Fibroblast of the conjunctiva (primary cell): ENCODE results near the gene H1-8.
"Not testable (repeated sequence)": the region's sequence is repeated elsewhere in the genome, so short reads cannot be mapped to it uniquely, and the experiment has no call there.

Experiments used
- DNase-seq: peaks from one replicate; pipeline ENCODE4 v3.0.0-alpha.2; 2010; ENCODE audit warnings: low read depth

The H1-8 gene

DNA sequence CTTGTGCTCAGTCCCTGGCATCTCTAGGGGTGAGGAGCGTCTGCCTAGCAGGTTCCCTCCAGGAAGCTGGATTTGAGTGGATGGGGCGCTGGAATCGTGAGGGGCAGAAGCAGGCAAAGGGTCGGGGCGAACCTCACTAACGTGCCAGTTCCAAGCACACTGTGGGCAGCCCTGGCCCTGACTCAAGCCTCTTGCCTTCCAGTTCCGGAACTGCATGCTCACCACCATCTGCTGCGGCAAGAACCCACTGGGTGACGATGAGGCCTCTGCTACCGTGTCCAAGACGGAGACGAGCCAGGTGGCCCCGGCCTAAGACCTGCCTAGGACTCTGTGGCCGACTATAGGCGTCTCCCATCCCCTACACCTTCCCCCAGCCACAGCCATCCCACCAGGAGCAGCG is 9.6 kb upstream of the H1-8 start:
- no peak for DNase-seq

DNA sequence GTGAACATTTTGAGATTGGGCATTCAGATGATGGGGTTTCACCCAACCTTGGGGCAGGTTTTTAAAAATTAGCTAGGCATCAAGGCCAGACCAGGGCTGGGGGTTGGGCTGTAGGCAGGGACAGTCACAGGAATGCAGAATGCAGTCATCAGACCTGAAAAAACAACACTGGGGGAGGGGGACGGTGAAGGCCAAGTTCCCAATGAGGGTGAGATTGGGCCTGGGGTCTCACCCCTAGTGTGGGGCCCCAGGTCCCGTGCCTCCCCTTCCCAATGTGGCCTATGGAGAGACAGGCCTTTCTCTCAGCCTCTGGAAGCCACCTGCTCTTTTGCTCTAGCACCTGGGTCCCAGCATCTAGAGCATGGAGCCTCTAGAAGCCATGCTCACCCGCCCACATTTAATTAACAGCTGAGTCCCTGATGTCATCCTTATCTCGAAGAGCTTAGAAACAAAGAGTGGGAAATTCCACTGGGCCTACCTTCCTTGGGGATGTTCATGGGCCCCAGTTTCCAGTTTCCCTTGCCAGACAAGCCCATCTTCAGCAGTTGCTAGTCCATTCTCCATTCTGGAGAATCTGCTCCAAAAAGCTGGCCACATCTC is 8.4 kb upstream of the H1-8 start:
- no peak for DNase-seq

DNA sequence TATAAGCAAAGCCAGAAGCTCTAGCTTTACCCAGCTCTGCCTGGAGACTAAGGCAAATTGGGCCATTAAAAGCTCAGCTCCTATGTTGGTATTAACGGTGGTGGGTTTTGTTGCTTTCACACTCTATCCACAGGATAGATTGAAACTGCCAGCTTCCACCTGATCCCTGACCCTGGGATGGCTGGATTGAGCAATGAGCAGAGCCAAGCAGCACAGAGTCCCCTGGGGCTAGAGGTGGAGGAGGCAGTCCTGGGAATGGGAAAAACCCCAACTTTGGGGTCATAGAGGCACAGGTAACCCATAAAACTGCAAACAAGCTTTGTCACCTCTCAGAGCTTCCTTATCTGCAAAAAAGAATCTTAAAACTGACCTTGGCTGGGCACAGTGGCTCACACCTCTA is 7.9 kb upstream of the H1-8 start:
- no peak for DNase-seq

DNA sequence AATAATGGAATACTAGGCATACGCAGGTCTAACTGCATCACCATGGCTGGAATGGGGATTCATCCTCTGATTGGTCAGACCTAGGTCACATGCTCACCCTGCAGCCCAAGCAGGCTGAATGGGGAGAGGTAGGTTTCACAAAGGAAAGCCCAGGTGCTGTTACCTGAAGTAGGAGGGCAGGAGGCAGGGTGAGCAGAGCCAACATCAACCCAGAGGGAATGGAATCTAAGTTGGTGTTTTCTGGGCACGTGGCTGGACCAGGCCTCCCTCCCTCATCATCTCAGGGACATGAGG is 6.7 kb upstream of the H1-8 start:
- DNase-seq = no peak

DNA sequence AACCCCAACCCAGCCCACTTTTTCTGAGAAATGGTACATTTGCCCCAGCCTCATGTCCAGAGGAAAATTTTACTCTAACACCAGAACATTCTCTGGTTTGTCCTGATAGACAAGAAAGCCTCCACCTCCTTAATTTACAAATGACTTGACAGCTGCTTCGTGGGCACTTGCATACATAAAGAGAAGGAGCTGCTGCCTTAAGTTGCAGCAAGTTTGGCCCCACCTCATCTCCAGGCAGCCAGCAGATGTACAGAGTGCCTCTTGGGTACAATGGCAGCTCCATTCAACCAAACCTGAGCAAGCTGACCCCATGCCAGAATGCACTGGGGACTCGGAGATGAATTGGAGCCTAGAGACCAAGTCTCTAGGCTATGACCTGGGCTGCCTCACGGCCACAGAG is 6.2 kb upstream of the H1-8 start:
- DNase-seq = no peak

DNA sequence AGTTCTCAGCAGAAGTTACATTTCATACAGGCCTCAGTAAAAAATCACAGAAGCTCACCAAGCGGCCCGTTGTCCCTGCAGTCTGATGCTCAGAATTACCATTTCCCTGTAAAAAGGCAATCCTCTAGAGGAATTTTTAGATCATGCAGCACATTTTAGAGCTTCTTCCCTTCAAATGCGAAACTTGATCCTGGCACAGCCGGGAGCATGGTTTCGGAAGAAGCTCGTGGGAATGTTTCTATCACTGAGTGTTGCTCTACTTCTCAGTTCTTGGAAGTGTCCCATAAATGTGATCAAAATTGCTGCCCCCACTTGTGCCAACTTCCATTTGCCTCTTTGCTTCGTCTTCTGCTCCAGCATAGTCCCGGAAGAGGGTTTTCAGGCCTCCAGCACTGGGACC is 3.8 kb upstream of the H1-8 start:
- DNase-seq = no peak

DNA sequence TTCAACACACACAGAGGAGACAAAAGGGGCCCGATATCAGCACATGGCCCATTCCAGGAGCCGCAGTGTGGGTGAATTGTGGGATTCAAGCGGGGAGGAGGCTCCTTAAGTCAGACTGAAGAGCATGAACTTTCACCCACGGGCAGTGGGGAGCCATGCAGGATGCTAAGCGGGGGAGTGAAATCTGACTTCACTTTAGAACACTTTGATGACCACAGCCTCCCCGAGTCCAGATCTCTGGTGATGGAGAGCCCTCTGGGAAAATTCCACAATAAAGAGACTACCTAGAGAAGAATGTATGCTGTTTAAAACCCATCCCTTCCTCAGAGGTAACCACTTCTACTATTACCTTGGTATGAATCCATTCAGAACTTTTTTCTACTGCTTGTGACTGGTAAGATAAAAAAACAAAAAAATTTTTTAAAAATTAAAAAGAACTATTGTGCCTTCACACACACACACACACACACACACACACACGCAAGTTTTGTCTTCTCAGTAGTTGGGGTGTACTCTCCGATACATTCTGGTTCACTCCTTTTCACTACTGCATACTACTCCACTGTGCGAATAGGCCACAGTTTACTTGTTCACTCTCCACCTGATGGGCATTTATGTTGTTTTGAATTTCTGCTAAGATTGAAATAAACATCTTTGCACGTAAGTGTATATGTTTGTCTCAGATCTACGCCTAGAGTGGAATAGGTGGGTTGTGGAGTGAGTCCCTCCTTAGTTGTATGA is 2.0 kb upstream of the H1-8 start:
- DNase-seq = no peak

DNA sequence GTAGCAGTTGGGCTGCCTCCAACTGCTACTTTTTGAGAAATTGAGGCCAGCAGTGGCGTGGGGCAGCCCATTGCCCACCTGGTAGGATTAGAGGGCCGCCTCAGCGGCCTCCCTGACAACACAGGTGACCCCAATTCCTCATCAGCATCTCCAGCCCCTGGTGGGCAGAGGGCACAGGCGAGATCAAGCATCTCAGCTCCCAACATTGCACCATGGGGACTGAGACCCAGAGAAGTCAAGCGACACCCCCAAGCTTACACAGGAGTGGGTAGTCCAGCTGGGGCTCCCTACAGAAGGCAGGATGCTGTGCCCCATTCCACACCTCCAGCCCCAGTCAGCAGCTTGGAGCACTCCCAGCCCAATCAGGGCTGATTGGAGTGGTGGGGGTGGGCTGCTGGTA is 228 bp upstream of the H1-8 start:
- DNase-seq = no peak

DNA sequence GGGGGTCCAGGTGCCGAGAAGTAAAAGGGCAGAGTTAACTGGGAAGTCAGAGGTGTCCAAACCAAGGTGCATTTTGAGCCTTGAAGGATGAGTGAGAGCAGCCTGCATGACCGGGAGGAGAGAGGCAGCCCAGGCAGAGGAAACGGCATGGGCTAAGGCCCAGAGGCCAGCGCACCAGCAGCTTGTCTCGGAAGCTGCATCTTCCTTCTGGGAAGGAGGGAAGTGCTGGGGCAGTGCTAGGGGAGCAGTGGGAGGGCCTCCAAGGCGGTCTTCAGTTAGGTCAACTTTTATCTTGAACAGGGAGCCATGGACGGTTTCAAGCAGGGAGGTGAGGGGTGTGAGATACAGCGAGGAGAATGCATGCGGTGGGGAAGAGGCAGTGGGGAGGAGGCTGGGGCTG is 1.0 kb downstream of the H1-8 start:
- DNase-seq = no peak

DNA sequence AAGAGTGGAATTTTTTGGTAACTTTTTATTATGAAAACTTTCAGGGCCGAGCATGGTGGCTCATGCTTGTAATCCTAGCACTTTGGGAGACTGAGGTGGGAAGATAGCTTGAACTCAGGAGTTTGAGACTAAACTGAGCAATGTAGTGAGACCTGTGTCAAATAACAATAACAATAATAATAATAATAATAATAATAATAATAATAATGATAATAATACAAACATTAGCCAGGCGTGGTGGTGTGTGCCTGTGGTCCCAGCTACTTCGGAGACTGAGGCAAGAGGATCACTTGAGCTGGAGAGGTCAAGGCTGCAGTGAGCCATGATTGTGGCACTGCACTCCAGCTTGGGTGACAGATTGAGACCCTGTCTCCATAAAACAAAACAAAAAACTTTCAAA is 3.0 kb downstream of the H1-8 start:
- DNase-seq = not testable (repeated sequence)

DNA sequence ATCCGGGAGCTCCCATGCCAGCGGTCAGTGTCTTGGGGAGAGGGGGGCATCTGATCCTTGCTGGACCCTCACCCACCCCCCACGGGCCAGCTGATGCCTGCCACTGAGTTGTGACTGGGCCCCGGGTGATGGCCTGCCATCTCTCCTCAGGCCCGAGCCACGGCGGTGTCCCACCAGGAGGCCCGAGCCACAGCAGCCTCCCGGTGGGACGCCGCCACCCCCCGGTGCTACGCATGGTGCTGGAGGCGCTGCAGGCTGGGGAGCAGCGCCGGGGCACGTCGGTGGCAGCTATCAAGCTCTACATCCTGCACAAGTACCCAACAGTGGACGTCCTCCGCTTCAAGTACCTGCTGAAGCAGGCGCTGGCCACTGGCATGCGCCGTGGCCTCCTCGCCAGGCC is 4.3 kb downstream of the H1-8 start:
- no peak for DNase-seq

DNA sequence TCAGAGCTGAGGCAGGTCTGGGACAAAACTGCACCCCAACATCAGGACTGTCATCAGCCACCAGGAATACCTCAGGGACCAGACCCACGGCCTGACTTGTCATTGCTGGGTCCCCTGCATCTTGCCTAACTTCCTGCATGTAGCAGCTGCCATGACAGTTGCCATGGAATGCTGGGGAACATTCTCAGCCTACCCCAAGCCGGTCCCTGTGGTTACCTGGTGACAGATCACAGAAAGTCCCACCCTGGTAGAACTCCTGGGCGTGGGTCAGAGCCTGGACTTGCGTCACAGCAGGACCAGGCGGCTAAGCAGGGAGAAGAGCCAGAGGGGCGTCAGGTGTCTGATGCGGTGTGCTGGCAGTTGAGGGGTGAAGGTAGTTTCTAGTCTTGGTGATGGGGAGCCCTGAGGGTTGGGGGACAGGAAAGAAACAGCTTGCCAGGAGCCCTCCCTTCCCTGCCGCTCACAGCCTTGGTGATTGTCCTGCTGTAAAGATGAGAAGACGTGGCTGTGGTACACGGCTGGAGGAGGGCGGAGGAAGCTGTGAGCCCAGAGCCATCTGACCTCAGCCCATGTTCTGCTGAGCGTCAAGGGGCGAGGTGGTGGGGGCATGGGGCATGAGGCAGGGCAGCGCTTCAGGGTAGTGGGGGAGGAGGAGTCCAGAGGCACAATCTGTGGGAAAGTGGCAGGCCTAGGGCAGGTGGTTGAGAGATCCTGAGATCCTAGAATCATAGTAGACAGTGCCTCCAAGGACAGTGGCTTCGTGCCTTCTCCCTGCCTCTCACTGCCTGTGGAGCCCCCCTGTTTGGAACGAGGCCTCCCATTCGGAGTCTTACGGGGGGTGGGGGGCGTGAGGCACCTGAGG is 5.4 kb downstream of the H1-8 start:
- no peak for DNase-seq

DNA sequence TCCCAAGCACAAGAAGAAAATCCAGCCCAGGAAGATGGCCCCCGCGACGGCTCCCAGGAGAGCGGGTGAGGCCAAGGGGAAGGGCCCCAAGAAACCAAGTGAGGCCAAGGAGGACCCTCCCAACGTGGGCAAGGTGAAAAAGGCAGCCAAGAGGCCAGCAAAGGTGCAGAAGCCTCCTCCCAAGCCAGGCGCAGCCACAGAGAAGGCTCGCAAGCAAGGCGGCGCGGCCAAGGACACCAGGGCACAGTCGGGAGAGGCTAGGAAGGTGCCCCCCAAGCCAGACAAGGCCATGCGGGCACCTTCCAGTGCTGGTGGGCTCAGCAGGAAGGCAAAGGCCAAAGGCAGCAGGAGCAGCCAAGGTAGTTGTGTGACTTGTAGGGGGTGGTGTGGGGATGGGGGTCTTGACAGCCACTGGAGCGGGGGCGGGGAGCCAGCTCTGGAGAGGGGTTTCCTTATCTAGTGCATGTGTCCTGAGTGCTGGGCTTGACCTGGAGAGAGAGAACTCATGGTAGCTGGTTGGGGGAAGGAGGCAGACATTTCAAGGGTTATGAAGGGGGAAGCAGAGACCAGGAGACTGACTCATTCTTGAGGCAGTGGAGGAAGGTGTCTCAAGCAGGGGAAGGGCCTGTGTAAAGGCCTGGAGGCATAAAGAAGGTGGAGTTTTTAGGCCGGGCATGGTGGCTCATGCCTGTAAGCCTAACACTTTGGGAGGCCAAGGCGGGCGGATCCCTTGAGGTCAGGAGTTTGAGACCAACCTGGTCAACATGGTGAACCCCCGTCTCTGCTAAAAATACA is 6.2 kb downstream of the H1-8 start:
- DNase-seq = no peak

DNA sequence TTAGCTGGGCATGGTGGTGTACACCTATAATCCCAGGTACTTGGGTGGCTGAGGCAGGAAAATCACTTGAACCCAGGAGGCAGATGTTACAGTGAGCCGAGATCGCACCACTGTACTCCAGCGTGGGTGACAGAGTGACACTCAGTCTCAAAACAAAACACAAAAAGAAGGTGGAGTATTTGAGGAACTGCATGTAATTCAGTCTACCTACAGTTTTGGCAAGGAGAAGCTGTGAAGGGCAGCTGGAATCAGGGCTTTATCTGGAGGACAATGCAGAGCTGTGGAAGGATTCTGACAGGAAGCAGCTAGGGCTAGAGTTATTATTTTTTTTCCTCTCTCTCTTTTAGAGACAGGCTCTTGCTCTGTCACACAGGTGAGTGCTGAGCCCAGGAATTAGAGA is 6.8 kb downstream of the H1-8 start:
- no peak for DNase-seq

DNA sequence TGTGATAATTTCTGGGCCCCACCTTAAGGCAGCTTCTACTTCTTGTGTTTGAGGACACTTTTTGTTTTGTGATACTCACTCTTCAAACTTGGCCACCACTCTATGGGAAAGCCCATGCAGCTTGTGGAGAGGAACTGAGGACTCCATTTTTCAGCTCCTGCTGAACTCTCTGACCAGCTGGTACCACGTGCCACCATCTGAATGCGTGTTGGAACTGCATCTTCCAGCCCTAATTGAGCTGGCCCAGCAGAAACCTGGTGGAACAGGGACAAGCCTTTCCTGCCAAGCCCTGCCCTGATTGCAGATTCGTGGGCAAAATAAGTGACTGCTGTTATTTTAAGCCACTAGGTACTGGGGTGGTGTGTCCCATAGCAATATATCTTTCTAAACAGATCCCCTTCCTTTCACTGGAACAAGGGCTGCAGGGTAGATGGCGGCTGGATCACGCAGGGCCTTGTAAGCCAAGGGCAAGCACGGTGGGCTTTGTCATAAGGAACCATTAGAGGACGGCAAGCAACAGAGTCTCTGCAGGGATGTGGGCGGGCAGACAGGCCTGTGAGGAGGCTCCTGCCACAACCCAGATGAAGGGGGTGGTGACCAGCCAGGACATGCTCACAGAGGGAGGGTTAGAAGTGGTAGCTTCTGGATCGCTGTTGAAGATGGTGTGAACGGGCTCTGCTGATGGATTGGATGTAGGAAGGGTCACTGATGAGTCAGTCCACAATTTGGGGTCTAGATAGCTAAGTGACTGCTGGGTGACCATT is 9.5 kb downstream of the H1-8 start:
- DNase-seq = no peak

DNA sequence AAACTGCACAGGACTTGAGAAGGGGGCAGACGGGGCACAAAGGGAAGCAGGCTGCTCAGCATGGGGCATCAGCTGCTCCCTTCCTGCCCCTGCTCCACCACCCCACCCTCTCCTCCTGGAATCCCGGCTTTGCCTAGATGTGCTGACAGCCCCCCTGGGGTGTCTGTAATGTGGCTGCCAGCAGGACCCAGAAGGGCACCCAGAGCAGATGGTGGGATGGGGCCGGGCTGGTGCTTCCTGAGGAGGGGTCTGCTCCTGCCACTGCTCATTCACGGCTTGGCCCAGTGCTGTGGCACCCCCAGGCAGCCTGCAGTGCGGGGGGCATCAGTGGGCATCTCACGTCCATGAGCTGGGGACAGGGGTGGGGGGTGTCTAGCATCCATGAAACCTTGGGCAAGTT is 10.2 kb downstream of the H1-8 start:
- no peak for DNase-seq

DNA sequence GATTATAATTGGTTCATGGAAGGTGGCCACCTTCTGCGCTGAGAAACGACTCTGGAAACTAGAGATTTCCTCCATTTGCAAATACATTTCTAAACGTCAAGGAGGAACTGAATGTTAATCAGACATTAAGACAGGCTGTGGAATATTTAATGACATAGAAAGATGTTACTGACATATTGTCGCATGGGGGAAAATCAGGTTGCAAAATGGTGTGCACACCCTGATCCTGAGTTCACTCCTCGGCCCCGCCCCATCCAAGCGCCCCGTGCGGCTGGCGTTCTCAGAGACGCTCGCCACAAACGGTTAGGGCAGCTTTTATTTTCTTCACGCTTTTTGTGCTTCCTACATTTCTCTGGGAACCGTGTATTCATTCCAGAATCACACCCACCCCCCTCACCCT is 10.7 kb downstream of the H1-8 start:
- no peak for DNase-seq

DNA sequence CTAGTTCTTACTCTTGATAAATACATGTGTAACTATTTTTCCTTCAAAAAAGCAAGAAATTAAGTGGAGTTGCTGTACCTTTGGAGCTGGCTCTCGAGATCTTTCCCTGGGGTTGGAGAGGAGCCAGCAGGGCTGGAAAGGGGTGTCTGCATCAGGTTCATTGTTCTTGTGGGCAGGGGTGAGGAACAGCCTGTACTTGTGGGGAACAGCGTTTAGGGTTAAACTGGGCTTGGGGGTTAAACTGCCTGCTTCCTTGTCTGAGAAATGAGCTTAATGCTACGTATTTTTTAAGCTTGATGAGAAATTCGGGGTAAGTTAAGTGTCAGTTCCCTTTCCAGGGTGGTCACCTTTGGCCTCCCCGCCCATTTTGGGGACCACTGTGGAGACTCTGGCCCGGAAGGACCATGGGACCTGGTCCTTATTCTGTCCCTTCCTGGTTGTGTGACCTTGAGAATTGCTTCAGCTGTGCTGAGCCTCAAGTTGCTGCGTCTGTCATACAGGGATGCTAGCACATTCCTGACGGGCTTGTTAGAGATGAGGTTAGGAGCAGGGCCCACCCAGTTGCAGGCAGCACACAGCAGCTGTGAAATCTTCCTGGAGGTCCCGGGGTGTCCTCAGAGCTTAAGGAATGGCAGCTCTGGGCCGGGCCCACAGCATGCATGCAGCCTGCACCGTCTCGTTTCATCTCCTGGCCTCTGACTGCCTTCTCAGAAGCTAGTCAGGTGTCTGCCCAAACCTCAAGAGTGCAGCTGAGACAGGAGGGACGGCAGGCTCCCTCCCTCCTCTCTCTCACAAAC is 11.6 kb downstream of the H1-8 start:
- DNase-seq = no peak

DNA sequence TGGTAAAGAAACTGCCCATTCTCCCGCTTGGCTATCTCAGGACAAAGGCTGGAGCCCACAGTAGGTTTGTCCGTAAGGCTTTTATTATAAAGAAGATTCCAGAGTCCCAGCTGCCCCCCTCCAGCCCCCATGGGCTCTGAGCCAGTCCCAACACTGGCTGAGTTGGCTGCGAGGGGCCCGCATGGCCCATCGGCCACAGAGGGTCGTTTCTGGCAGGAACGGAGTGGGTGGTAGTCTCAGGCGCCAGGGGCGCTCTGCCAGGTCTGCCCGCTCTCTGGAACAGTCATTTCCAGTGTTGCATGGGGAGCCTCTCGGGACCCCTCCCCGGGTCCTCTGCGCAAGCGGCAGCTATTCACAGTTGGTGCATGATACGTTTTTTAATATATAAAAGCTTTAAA is 12.2 kb downstream of the H1-8 start:
- DNase-seq = no peak

DNA sequence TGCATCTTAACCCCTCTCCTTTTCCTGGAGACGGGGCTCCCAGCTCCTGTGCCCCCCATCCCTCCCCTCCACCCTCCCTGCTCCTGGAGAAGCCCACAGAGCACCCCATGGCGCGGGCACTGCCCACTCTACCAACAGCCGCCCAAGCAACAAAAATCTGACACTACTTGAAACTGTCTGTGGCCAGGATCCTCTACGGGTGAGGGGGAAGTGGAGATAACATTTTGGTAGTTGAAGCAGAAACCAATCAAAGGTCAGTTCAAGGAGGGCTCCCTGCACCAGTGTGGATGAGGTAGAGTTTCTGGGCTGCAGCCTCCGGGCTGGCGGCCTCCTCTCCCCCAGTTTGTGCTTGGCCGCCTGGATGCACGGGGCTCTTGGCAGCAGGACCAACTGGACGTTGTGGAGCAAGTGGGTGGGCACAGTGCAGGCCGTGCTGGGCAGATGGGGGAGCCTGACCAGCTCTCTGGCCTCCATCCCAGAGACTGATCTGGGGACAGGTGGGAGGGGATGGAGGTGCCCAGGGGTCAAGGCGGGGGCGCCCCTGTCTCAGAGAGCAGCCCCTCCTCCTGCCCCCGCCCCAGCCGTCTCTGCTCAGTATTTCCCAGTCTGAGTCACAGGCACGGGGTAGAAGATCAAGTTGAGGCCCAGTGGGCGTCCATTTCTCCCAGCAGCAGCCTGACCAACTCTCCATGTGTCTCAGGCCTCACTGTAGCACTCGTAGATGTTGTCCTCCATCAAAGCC is 12.8 kb downstream of the H1-8 start:
- no peak for DNase-seq

DNA sequence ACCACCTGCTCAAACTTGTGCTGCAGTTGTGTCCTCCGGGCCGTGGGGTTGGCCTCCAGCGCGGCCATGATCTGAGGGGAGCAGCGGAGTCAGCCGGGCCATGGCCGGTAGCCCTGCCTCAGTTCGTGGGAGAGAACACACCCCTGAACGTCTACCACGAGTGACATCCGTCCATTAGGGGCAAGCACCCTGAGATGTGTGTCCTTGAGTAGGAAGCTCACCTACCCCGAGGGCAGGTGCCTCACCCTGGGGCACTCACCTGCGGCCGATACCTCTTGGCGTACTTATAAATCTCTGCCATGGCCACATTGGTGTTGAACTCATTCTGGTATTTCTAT is 13.4 kb downstream of the H1-8 start:
- DNase-seq = no peak
